ENCODE measurements around the gene OTUB1. TPM values are rescaled to one million over a fixed set of nuclear protein-coding genes. Genes with fewer than 3 reads are reported as not detected.

OTUB1 gene
- total and polyA plus RNA-seq, 8 donors, result 15.2 to 57.8 (median 26.0) TPM

DNA sequence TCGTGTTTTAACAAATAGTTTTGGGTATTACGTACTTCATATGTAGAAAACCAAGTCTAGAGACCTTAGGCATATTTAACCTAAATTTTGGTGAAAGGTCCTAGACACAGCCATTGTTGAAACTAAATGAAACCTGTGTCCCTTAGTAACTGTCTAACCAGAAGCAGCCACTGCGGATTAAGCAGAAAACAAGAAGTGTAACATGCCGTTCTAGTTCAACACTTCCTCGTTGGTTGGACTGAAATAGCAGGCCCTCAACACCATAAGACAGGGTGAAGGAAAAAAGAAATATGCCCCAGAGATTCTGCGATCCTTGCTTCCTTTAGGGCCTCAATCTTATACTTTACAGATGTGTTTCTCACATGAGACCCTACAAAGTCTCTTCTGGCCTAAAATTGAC is 45.5 kb upstream of the OTUB1 start:
- H3K4me1 ChIP-seq, result peaks cover 0 to 12% (median 0%) of the 10 kb centered on the region in 3 donors

DNA sequence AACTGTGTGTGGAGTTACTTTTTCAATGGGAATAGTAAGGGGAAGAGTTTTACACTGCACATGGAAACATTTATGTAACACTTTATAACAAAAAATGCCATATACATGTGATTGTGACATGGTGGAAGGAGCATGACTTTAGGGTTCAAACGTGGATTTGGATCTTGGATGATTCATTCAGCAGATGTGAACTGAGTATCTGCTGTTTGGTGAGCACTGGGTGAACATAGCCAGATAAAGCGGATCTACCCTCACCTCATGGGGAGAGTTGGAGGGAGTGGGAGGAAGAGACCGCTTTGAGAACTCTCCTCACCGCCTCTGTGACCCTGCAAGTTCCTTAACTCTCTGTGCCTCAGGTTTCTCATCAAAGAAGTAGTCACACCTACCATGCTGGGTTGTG is 44.3 kb upstream of the OTUB1 start:
- TF ChIP-seq, protein P1, sequence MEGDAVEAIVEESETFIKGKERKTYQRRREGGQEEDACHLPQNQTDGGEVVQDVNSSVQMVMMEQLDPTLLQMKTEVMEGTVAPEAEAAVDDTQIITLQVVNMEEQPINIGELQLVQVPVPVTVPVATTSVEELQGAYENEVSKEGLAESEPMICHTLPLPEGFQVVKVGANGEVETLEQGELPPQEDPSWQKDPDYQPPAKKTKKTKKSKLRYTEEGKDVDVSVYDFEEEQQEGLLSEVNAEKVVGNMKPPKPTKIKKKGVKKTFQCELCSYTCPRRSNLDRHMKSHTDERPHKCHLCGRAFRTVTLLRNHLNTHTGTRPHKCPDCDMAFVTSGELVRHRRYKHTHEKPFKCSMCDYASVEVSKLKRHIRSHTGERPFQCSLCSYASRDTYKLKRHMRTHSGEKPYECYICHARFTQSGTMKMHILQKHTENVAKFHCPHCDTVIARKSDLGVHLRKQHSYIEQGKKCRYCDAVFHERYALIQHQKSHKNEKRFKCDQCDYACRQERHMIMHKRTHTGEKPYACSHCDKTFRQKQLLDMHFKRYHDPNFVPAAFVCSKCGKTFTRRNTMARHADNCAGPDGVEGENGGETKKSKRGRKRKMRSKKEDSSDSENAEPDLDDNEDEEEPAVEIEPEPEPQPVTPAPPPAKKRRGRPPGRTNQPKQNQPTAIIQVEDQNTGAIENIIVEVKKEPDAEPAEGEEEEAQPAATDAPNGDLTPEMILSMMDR (IDR thresholded peaks at IDR 0.05), result no peak
- intact Hi-C loops (cut with DNase I), result loop anchor here in 1 of 3 donors (10.0 kb wide), 1 partner anchor 177 kb away; the partner anchor contains the start of gene ZFTA
- Histone ChIP-seq H3K27me3 (no peaks in the 10 kb centered on the region), H3K36me3 (no peaks in the 10 kb centered on the region), H3K27ac (no peak overlapping the region), H3K9me3 (no peaks in the 10 kb centered on the region), H3K4me3 (no peak overlapping the region), H3K4me1 (peaks cover 0 to 12% (median 0%) of the 10 kb centered on the region in 3 donors)
- WGBS, 2 donors, result 75 to 80% methylated on average over 4 of the region's 4 CpGs
- DNase-seq, result no peak
- no peak for FAIRE-seq
- no peak for ATAC-seq

More for the DNA sequence above, 45.5 kb upstream of the OTUB1 start:
- intact Hi-C loops (cut with DNase I), result loop anchor here in 1 of 3 donors (10.0 kb wide), 1 partner anchor 176 kb away; the partner anchor contains the start of gene ZFTA
- Histone ChIP-seq H3K36me3 (no peaks in the 10 kb centered on the region), H3K4me3 (no peak overlapping the region), H3K27ac (no peak overlapping the region), H3K9me3 (no peaks in the 10 kb centered on the region), H3K27me3 (no peaks in the 10 kb centered on the region)
- FAIRE-seq (no peak), DNase-seq (no peak), ATAC-seq (no peak)
- TF ChIP-seq, protein P1 (IDR thresholded peaks at IDR 0.05), result no peak
- 70 to 72% methylated on average over 6 of the region's 6 CpGs for WGBS, 2 donors

DNA sequence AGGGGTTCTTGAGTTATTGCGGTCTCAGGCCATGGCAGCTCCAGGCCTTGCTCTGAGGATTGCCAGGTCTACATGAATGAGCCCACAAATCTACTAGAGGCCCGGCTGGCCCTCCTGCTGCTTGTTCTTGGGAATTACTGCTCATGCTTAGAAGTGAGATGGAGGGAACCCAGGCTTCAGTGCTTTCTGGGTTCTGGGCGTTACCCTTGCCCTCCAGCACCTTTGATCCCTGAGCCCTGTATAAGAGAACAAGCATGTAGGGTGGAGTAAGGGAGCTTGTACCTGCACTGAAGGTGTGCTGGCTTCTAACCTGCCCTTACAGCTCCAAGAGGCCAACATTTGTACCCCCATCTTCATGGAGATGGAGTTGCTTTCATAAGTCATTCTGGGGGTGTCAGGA is 43.4 kb upstream of the OTUB1 start:
- TF ChIP-seq, protein P1 (IDR thresholded peaks at IDR 0.05), result no peak
- no peak for DNase-seq
- no peaks in the 10 kb centered on the region for H3K36me3 ChIP-seq
- H3K4me1 ChIP-seq, result peaks cover 0 to 12% (median 0%) of the 10 kb centered on the region in 3 donors
- no peak for FAIRE-seq
- WGBS, 2 donors, result 84 to 89% methylated on average over 3 of the region's 3 CpGs
- no peaks in the 10 kb centered on the region for H3K9me3 ChIP-seq
- no peak overlapping the region for H3K27ac ChIP-seq
- H3K27me3 ChIP-seq, result no peaks in the 10 kb centered on the region
- ATAC-seq, result no peak
- H3K4me3 ChIP-seq, result no peak overlapping the region
- intact Hi-C loops (cut with DNase I), result loop anchor here in 1 of 3 donors (10.0 kb wide), 1 partner anchor 178 kb away; the partner anchor contains the start of gene ZFTA

DNA sequence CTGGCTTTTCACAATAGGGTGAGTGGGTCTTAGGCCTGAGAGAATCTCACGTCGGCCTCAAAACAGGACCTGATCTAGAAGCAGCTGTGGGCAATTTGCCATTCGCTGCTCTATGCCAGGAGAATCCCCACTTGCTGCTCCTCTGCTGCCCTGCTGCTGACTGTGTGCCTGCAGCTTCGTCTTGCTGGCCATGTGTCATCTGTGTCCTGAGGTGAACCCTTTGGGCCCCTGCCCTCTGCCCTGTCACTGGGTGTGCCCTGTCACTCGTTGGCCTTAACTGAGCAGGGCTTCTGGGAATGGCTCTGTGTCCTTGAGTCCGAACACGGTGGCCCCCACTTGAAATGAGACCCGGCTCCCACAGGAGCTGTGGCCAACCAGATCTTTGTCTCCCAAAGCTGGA is 41.3 kb upstream of the OTUB1 start:
- 24 to 28% methylated on average over 8 of the region's 8 CpGs for WGBS, 2 donors
- FAIRE-seq (no peak), ATAC-seq (peak; percentile 11 to 45 (median 32)), DNase-seq (peak in 3 of 6 donors; percentile 27 to 48 (median 37))
- no peaks in the 10 kb centered on the region for H3K36me3 ChIP-seq
- TF ChIP-seq, protein P1 (IDR thresholded peaks at IDR 0.05), result no peak
- H3K27ac ChIP-seq, result peak overlapping the region in 2 of 4 donors; percentile 5 to 9
- H3K27me3 ChIP-seq, result no peaks in the 10 kb centered on the region
- intact Hi-C loops (cut with DNase I), result loop anchor here in 2 of 3 donors (5.0 to 10.0 kb wide), 3 partner anchors 108 to 180 kb away; partner anchors contain the start of genes MARK2 (in 2 of the 2) and ZFTA (in 2 of the 2)
- H3K4me1 ChIP-seq, result peaks cover 0 to 8% (median 0%) of the 10 kb centered on the region in 3 donors
- H3K9me3 ChIP-seq, result no peaks in the 10 kb centered on the region
- no peak overlapping the region for H3K4me3 ChIP-seq

All from pancreas (tissue), 10 donors.